SU-DHL-6 (cell line): Measurements from ENCODE around the gene ATG13.

Experiments used
- EZH2phosphoT487 ChIP-seq: fragments of 200-600 bp; sonication (generic), shearing (Covaris generic); conservative IDR thresholded peaks from 2 replicates; pipeline ENCODE4 v1.6.1; 2018; ENCODE audit warnings: mild to moderate bottlenecking, antibody characterized with exemption, low read length, moderate library complexity, mixed read lengths
- TF ChIP-seq, protein P1 (sequence below): fragments of 200-600 bp; sonication (generic); IDR thresholded peaks from one replicate; pipeline ENCODE4 v1.5.1; 2017; ENCODE audit warnings: antibody characterized with exemption, mild to moderate bottlenecking, low read length, moderate library complexity; ENCODE audit not compliant: insufficient read depth, poor library complexity, severe bottlenecking

DNA sequence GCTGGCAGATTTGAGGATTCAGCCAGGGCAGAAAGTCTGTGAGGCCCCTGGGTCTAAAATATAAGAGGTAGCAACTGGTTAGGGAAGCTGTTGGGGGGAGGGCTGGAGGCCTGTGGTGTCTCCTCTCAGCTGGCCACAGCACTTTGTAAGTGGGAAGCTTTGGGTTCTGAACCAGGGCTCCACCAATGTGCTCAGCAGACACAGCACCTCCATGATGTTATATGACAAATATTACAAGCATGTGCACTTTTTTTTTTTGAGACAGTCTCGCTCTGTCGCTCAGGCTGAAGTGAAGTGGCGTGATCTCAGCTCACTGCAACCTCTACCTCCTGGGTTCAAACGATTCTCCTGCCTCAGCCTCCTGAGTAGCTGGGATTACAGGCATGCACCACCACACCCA lies 75.1 kb downstream of the ATG13 start:
- TF ChIP-seq, protein P1, sequence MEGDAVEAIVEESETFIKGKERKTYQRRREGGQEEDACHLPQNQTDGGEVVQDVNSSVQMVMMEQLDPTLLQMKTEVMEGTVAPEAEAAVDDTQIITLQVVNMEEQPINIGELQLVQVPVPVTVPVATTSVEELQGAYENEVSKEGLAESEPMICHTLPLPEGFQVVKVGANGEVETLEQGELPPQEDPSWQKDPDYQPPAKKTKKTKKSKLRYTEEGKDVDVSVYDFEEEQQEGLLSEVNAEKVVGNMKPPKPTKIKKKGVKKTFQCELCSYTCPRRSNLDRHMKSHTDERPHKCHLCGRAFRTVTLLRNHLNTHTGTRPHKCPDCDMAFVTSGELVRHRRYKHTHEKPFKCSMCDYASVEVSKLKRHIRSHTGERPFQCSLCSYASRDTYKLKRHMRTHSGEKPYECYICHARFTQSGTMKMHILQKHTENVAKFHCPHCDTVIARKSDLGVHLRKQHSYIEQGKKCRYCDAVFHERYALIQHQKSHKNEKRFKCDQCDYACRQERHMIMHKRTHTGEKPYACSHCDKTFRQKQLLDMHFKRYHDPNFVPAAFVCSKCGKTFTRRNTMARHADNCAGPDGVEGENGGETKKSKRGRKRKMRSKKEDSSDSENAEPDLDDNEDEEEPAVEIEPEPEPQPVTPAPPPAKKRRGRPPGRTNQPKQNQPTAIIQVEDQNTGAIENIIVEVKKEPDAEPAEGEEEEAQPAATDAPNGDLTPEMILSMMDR: no peak
- TF ChIP-seq EZH2phosphoT487: no peak
